NCI-H1436 (cell line): ENCODE measurements around the gene DENND2D.
"Not testable (repeated sequence)": the region's sequence is repeated elsewhere in the genome, so short reads cannot be mapped to it uniquely, and the experiment has no call there.

Source experiments
- DNase-seq: peaks from one replicate; lab custom pipeline; 2025; lab: John Stamatoyannopoulos, UW

The DENND2D gene

GRCh38 chr1:111221633-111222291 is 21.3 kb upstream of the DENND2D start:
- no peak for DNase-seq

GRCh38 chr1:111221276-111221632 is 20.8 kb upstream of the DENND2D start:
- DNase-seq: no peak

- no peak for DNase-seq
These were observed 19.9 kb upstream of the DENND2D start for GRCh38 chr1:111220302-111220890.

- DNase-seq: no peak
These were observed 19.3 kb upstream of the DENND2D start for GRCh38 chr1:111219557-111220286.

- DNase-seq: no peak
These were observed 18.5 kb upstream of the DENND2D start for GRCh38 chr1:111218701-111219556.

GRCh38 chr1:111217183-111217910 is 16.9 kb upstream of the DENND2D start:
- no peak for DNase-seq

GRCh38 chr1:111216751-111217150 is 16.3 kb upstream of the DENND2D start:
- no peak for DNase-seq

GRCh38 chr1:111215285-111215684 is 14.8 kb upstream of the DENND2D start:
- not testable (repeated sequence) for DNase-seq

GRCh38 chr1:111214884-111215283 is 14.4 kb upstream of the DENND2D start:
- DNase-seq: no peak

- no peak for DNase-seq
These were observed 13.8 kb upstream of the DENND2D start for GRCh38 chr1:111214074-111214801.

GRCh38 chr1:111213412-111213811 is 13.0 kb upstream of the DENND2D start:
- no peak for DNase-seq

GRCh38 chr1:111212634-111213335 is 12.3 kb upstream of the DENND2D start:
- no peak for DNase-seq

- DNase-seq: no peak
These were observed 11.5 kb upstream of the DENND2D start for GRCh38 chr1:111211921-111212320.

GRCh38 chr1:111209622-111210021 is 9.2 kb upstream of the DENND2D start:
- DNase-seq: no peak

- no peak for DNase-seq
These were observed 8.5 kb upstream of the DENND2D start for GRCh38 chr1:111208921-111209320.

- no peak for DNase-seq
These were observed 5.2 kb upstream of the DENND2D start for GRCh38 chr1:111205714-111206050.

- no peak for DNase-seq
These were observed 4.7 kb upstream of the DENND2D start for GRCh38 chr1:111204983-111205713.

GRCh38 chr1:111204201-111204982 is 3.9 kb upstream of the DENND2D start:
- DNase-seq: peak; percentile 9

- DNase-seq: no peak
These were observed 3.3 kb upstream of the DENND2D start for GRCh38 chr1:111203681-111204200.
